ENCODE measurements around the gene KRTAP10-1.
"Not testable (repeated sequence)": the region's sequence is repeated elsewhere in the genome, so short reads cannot be mapped to it uniquely, and the experiment has no call there.

Gene KRTAP10-1, protein sequence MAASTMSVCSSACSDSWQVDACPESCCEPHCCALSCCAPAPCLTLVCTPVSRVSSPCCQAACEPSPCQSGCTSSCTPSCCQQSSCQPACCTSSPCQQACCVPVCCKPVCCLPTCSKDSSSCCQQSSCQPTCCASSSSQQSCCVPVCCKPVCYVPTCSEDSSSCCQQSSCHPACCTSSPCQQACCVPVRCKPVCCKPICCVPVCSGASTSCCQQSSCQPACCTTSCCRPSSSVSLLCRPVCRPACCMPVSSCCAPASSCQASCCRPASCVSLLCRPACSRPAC

DNA sequence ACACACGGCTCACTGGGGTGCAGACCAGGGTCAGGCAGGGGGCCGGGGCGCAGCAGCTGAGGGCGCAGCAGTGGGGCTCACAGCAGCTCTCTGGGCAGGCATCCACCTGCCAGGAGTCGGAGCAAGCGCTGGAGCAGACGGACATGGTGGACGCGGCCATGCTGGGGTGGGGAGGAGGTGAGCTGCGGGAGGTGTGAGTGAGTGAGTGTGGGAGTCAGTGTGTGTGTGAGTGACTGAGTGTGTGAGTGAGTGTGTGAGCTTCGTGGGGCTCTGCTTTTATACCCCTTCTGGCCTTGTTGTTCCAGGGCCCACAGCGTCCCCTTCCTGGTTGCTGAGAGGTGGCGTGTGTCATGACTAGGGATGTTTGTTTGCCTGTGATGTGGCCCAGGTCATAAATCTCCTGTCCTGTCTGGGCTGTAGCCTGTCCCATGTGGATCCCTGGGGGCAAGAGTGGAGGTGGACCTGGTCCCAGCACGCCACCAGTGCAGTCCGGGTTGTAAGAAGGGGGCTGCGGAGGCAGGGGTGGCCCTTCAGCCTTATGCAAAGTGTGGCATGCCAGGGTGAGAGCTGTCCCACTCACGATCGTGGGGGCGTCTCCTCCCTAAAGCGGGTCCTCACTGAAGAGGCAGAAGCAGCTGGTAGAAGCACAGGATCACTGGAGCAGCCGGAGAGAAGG, at the start of gene KRTAP10-1:
KRTAP10-1 (minus strand) TSS at position 205 of the 676 bp plus-strand sequence; CDS start at position 160, 45 bp downstream.
- no peak for DNase-seq

DNA sequence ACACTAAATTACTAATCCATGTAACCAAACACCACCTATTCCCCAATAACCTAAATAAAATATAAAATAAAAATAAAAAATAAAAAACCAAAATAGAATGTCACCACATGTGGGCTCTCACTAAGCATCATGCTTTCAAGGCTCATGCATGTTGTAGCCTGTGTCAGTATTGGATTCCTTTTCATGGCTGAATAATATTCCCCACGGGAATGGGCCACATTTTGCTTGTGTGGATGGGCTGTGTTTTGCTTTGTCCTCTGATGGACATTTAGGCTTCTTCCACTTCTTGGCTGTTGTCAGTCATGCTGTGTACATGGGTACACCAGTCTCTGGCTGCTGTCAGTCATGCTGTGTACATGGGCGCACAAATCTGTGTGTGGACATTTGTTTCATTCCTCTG, 49.1 kb upstream of the KRTAP10-1 start:
- no peak for DNase-seq

DNA sequence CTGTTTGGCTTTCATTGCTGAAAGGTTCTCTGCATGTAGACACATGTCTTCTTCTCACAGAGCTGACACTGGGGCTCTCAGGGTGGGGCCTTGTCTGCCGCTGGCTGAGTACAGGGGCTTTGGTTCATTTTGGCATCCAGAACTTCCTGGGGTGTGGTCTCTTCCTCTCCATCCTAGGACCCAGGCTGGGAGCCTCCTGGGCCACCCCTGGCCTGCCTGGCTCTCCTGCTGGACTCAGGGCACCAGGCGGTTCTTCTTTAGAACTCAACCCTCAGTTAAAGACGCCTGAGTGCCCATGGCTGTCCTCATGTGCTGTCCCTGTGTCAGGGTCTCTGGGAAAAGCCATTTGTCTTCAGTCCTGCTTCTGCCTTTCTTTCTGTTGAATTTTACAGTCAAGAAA, 45.9 kb upstream of the KRTAP10-1 start:
- DNase-seq = no peak

GRCh38 chr21:44583800-44584147, 43.8 kb upstream of the KRTAP10-1 start:
- DNase-seq = peak; percentile 24 to 31

- DNase-seq = no peak
Observed at GRCh38 chr21:44583089-44583799, 43.2 kb upstream of the KRTAP10-1 start.

DNA sequence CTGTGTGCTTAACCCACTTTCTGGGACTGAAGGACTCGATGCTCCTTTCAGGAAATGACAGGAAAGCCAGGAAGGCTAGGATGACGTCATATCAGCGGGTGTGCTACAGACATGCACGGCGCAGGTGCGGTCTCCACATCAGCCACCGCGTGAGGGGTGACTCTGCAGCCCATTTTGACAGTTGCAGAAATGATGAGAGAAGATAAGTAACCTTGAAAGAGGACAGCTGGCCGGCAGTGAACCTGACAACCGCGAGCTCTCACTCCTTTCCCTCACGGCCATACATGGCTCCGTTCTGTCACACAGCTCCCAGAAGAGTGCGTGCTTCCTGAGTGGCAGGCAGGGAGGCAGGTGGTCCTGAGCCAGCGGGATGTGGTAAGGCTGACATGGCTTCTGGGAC, 42.1 kb upstream of the KRTAP10-1 start:
- peak; percentile 82 to 90 for DNase-seq

DNA sequence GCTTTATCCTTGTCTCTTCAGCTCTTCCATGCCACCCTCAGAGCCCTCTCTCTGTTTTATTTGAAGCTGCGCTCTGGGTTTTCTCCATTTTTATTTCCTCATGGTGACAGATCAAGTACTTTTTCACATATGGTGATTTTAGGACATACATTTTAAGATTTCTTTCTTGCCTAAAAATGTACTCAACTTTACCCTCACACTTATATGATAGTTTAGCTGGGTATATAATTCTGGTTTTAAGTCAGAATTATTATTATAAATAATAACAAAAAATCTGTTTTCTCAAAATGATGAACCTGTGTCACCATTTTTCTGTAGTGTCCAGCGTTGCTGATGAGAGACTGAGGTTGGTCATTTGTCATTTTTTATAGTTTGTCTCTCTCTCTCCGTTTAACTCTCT, 41.2 kb upstream of the KRTAP10-1 start:
- no peak for DNase-seq

- peak in 1 of 2 experiments; percentile 69 for DNase-seq
Observed at GRCh38 chr21:44580231-44580821, 40.3 kb upstream of the KRTAP10-1 start, which contains the start of gene KRTAP10-5. KRTAP10-5 (minus strand) TSS chr21:44580604; CDS start chr21:44580578, 26 bp downstream.

DNA sequence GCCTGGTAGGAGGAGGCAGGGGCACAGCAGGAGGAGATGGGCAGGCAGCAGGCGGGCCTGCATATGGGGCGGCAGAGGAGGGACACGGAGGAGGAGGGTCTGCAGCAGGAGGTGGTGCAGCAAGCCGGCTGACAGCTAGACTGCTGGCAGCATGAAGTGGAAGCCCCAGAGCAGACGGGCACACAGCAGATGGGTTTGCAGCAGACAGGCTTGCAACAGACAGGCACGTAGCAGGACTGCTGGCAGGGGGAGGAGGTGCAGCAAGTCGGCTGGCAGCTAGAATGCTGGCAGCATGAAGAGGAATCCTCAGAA, 39.8 kb upstream of the KRTAP10-1 start:
- no peak for DNase-seq

DNA sequence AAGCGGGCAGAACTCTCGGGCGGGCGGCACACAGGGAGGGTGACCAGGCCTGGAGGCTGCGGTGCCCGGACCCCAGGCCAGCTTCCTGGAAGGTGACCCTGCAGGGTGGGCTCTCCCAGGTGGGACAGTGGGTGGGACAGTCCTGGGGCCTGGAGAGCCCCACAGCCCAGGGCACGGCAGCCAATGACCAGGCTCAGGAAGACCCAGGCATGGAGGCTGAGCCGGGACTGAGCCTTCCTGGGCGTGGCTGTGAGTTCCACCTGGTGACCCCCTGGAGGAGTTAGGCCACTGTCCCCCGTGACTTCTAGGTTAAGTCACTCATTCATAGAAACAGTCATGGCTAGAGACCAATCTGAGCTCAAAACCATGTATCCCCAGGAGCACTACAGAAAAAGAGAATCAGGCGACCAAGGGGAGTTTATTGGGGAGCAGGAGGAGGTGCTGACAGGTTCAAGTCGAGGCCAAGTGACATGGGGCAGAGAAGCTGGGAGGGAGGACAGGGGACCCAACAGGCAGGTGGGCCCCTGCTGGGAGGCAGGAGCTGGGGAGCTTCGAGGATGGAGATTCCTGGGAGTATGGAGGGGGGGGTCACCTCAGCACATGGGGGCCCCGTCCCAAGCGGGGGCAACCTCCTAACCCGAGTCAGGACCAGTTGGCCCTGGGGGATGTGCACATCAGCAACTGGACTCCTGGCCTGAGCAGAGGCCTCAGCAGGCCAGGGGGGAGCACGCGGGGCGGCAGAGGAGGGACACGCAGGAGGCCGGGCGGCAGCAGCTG, 39.2 kb upstream of the KRTAP10-1 start:
- no peak for DNase-seq

DNA sequence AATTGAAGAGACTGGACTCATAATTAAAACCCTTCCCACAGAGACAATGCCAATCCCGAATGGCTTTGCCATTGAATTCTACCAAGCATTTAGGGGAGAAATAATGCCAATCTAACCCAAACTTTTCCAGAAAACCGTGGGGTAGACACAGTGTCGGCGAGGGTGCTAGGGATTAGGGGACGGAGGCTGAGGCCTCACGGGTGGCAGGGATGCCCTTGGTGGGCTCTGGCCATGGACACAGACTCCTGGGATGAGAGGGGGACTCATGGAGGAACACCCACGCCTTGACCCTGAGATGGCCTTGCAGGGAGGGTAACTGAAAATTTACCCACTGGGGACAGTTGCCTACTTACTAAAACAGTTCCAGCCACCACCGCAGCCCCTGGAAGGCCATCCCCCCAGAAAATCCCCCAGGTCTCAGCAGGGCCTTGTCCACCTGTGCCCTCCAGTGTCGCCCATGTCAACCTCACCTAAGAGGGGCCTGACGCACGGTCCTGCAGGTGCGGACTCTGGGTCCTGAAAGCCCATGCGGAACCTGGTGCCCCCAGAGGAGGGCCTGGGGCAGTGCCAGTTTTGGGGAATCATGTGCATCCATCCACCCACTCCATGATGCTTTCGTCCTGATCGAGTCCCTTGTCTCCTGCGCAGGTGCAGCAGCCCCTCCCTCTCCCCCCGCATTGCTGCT, 38.5 kb upstream of the KRTAP10-1 start:
- no peak for DNase-seq

DNA sequence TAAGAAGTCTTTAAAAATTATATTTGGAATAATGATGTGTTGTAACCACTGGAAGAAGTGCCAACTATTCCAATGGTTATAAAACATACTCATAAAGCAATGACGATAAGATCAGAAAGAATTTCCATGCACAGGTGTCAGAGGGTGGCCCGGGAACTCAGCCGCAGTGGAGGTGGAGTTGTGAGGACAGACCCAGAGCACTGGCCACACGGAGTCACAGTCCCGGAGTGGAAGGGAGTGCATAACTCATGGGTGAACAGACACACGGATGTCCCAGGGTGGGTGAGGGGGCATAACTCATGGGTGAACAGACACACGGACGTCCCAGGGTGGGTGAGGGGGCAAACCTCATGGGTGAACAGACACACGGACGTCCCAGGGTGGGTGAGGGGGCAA, 36.0 kb upstream of the KRTAP10-1 start:
- DNase-seq = no peak

DNA sequence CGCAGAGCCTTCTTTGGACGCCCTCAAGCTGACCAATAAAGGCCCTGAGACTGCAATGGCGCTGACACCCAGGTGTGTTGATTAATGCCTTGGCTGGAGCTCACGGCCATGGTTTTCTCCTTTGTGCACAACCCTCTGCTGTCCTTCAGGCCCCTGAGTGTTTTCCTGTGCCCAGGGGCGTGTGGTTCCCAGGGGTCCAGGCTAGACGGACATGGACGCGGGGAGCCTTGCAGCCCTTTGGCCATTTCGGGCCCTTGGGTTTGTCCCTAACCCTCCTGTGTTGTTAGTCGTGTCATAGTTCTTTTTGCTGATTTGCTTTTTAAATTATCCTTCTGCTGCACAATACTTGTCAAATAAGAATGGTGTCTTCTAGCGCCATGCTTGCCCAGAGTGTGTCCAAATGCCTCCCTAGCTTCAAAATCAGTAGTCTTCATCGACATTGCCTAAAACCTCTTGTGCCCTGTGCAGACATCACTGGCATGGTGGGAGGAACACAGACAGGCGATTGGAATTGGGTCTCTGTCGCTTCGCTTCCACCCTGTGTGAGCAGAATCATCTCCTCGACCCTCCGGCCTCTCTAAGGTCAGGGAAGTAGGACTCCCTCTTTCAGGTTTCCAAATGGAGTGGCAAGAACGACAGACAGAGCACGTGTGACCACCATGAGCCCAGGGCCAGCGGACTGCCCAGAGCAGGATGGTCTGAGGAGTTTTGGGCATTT, 35.5 kb upstream of the KRTAP10-1 start:
- no peak for DNase-seq

GRCh38 chr21:44574457-44575306, 34.7 kb upstream of the KRTAP10-1 start:
- DNase-seq = peak; percentile 53 to 72

GRCh38 chr21:44573630-44574456, 33.8 kb upstream of the KRTAP10-1 start, which contains the start of gene KRTAP10-4:
KRTAP10-4 (plus strand) TSS chr21:44573729; CDS start chr21:44573759, 30 bp downstream.
- not testable (repeated sequence) for DNase-seq

DNA sequence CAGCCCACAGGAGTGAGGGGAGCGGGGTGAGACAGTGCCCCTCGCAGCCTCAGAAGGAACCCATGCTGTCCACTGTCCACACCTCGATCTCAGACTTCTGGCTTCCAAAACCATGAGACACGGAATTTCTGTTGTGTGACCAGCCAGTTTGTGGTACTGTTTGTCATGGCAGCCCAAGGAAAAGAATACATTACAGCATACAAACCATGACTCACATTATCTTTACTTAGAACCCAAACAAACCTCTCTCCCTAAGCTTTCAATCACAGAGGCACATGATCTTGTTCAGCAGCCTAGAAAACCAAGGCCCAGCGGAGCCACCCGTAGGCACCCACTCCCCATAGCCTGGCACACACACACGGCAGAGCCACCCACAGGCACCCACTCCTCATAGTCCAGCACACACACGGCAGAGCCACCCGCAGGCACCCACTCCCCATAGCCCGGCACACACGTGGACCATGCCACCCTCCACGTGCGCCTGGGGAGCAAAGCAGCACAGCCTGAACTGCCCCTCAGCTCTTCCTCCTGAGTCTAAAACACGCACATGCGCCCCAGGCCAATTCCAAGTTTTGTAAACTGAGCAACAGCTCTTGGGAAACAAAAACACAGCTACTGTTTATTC, 33.1 kb upstream of the KRTAP10-1 start:
- DNase-seq = no peak

DNA sequence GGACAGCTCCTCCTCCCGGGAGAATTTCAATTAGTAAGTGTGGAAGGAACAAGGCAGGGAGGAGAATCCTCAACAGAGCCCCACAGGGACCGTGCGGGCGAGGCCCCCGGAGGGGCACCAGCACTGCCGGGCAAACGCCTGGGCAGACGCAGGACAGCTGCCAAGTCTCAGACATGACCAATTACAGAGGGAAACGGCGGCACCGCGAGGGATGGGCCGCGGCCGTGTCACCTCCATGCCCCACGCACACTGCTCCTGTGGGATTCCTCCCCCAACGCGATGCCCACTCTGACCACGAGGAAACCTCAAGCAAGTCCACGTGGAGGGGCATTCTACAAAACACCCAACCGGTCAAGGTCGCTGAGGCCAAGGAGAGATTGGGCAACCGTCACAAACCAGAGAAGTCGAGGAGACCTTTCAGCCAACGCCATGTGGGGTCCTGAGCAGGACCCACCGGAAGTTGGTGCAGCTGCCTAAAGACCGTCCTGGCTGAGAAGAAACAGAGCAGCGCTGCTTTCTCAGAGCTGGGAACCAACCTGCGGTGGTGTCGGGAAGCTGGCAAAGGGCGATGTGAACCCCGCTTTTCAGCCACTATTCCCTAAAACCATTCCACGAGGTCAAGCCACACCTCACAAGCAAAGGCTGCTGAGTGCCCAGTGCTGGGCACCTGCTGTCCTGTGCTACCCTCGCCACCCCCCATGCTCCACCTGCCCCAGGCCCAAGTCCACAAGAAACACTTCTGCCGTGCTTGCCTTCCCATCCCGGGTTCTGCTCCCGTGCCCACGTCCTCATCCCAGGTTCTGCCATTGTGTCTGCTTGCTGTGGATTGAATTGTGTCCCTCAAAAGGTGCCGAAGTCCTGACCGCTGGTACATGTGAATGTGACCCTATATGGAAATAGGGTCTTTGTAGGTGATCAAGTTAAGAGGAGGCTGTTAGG, 32.1 kb upstream of the KRTAP10-1 start:
- DNase-seq = no peak

DNA sequence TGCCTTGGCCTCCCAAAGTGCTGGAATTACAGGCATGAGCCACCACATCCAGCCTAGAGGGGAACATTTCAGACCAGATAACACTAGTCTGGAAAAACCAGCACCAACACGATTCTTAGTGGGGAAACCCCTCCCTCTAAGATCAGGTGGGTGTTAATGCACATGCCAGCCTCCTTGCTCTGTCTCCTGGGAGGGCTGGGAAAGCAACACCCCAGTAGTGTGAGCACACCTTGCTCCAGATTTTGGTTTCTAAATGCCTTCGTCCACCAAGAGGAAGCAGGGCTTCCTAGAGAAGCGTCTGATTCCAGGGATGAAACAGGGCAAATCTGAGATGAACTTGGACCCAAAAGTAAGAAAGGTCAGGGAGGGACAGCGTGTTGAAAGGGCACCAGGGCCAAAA, 31.3 kb upstream of the KRTAP10-1 start:
- DNase-seq = no peak

Measured in SHP77 (cell line).